Chondrocyte (in vitro differentiated cells): ENCODE measurements around the gene EMD. TPM values are rescaled to one million over a fixed set of nuclear protein-coding genes. Genes with fewer than 3 reads are reported as not detected.

ENCODE experiments used
- DNase-seq: peaks from one replicate; pipeline ENCODE4 v3.0.0; 2021; ENCODE audit warnings: mixed read lengths, low spot score
- H3K27ac Mint-ChIP-seq: one replicate; pipeline ENCODE4 v1.8.0; 2021; ENCODE audit warnings: mild to moderate bottlenecking, moderate library complexity, mixed read lengths; ENCODE audit not compliant: unreplicated experiment
- H3K27me3 Mint-ChIP-seq: 2 replicates; pipeline ENCODE4 v1.8.0; 2021; ENCODE audit warnings: low read depth, mixed read lengths
- H3K36me3 Mint-ChIP-seq: 2 replicates; pipeline ENCODE4 v1.8.0; 2021; ENCODE audit warnings: low read depth, mixed read lengths
- H3K4me1 Mint-ChIP-seq: 2 replicates; pipeline ENCODE4 v1.8.0; 2021; ENCODE audit warnings: low read depth, mild to moderate bottlenecking, mixed read lengths
- H3K4me3 Mint-ChIP-seq: one replicate; pipeline ENCODE4 v1.8.0; 2021; ENCODE audit warnings: mild to moderate bottlenecking, moderate library complexity, mixed read lengths; ENCODE audit not compliant: unreplicated experiment
- H3K9me3 Mint-ChIP-seq: 2 replicates; pipeline ENCODE4 v1.8.0; 2021; ENCODE audit warnings: low read depth, mixed read lengths
- total RNA-seq: library from RNA; stranded (reverse); gene quantifications from 3 replicates; pipeline ENCODE4 v1.2.1, GENCODE V29; 2021
- TF ChIP-seq, protein P1 (sequence below): fragments of 200-600 bp; sonication (generic); IDR thresholded peaks from 2 replicates; pipeline ENCODE4 v1.5.0; 2021; ENCODE audit warnings: antibody characterized with exemption, mild to moderate bottlenecking, moderate library complexity

EMD gene
- total RNA-seq, 1 donor from 2014 or later = 81.1 TPM

DNA sequence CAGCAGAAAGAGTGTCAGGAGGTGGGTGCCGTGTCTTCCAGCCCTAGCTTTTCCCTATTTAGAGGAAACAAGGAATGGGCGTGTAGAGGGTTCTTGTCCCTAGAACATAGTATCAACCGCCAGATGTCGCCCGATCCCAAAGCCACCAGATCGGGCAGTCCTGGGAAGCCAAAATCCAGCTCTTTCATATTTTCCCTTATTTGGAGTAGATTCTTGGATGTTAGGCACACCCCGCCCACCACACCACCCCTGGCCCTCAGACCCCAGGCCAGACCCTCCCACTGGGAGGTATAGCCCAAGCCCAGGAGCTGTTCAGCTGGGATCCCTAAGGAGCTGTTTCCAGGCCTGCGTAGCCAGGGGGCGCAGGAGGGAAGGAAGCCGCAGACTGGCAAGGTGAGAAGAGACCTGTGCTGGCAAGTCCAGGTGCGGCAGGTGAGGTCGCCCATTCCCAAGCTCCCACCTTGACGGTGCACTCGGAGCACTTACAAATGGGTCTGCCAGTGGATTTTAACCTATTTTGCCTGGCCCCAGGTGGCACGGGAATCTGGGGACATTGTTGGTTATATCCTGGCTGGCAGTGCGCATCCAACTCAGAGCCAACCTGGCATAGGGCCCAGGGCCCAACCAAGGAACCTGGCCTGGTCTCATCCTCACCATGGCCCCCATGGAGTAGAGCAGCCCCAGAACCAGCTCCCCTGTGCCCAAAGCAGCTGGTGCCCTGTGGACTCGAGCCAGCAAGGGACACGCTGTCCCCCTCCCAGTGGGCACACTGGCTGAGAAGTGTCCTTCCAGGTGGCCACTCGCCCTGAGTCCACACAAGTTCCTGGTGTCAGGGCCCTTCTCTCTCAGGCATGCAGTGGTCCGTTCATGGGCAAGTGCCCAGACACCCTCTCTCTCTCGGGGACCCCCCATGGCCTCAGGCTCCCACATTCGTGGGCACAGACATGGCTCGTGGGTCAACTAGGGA lies 5.5 kb upstream of the EMD start:
- Mint-ChIP-seq H3K4me1 (peaks cover 23% of the 10 kb centered on the region), H3K9me3 (no peaks in the 10 kb centered on the region), H3K27ac (peak overlapping the region; percentile 82), H3K36me3 (peaks cover 7% of the 10 kb centered on the region), H3K4me3 (peak overlapping the region; percentile 81), H3K27me3 (no peaks in the 10 kb centered on the region)
- TF ChIP-seq, protein P1, sequence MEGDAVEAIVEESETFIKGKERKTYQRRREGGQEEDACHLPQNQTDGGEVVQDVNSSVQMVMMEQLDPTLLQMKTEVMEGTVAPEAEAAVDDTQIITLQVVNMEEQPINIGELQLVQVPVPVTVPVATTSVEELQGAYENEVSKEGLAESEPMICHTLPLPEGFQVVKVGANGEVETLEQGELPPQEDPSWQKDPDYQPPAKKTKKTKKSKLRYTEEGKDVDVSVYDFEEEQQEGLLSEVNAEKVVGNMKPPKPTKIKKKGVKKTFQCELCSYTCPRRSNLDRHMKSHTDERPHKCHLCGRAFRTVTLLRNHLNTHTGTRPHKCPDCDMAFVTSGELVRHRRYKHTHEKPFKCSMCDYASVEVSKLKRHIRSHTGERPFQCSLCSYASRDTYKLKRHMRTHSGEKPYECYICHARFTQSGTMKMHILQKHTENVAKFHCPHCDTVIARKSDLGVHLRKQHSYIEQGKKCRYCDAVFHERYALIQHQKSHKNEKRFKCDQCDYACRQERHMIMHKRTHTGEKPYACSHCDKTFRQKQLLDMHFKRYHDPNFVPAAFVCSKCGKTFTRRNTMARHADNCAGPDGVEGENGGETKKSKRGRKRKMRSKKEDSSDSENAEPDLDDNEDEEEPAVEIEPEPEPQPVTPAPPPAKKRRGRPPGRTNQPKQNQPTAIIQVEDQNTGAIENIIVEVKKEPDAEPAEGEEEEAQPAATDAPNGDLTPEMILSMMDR = peak; percentile 84
- no peak for DNase-seq

DNA sequence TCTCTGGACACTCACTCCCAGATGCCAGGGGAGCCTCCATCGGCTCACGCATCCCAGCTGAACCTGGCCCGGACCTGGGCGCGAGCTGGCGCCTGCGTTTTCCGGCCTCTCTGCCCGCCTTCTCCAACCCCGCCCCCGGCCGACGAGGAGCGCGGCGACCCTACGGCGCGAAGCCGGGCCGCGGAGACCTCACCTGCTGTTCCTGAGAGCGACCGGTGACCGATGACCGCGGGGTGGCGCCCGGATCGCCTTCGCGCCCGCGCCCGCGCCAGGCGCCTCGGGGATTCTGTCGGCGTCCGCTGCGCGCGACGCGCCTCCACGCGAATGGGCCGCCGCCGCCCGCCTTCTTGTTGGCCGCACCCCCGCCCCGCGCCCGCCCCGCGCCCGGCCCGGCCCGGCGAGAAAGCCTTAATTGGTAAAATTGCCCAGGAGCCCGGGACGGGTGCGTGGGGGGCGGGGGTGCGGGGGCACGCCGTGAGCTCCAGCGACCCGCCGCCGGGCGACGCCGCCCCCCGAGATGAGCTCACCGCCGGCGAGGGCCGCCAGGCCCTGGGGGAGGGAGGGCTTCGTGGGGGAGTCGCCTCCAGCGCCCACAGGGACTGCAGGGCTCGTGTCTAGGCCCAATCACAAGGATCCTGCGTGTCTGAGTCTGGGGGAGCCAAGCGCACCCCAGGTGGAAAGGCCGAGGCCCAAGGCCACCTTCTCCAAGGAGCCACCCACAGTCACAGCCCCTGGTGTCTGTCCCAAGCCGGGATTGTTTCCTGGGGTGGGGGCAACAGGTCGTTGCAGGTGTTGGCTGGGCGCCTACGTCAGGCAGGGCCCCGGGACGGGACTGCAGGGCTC lies 4.6 kb upstream of the EMD start, which contains the start of gene FLNA:
FLNA (minus strand) TSS at position 322 of the 843 bp plus-strand sequence. CDS start 3,389 bp downstream, outside the sequence.
- DNase-seq = no peak
- Mint-ChIP-seq H3K27ac (peak within 1 kb of the TSS; percentile 82), H3K36me3 (peaks cover 7% of the 10 kb centered on the region)

DNA sequence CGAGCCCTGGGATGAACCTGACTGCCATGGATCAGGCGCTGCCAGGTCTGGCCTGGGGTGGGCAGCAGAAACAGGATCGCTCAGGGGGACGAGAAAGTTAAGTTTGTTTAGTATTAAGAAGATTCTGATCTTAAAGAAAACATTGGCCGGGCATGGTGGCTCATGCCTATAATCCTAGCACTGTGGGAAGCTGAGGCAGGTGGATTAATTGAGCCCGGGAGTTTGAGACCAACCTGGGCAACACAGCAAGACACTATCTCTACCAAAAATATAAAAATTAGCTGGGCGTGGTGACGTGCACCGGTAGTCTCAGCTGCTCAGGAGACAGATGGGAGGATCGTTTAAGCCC lies 4.0 kb upstream of the EMD start:
- H3K27ac Mint-ChIP-seq = peak overlapping the region; percentile 69
- H3K4me1 Mint-ChIP-seq = peaks cover 27% of the 10 kb centered on the region
- TF ChIP-seq, protein P1 = no peak
- peak overlapping the region; percentile 62 for H3K4me3 Mint-ChIP-seq
- peaks cover 2% of the 10 kb centered on the region for H3K36me3 Mint-ChIP-seq
- no peaks in the 10 kb centered on the region for H3K27me3 Mint-ChIP-seq
- no peak for DNase-seq
- H3K9me3 Mint-ChIP-seq = no peaks in the 10 kb centered on the region

More for the DNA sequence above, 4.6 kb upstream of the EMD start, which contains the start of gene FLNA:
- H3K4me1 Mint-ChIP-seq = peaks cover 23% of the 10 kb centered on the region
- no peaks in the 10 kb centered on the region for H3K27me3 Mint-ChIP-seq
- peak within 1 kb of the TSS; percentile 81 for H3K4me3 Mint-ChIP-seq
- H3K9me3 Mint-ChIP-seq = no peaks in the 10 kb centered on the region
- TF ChIP-seq, protein P1 = no peak

DNA sequence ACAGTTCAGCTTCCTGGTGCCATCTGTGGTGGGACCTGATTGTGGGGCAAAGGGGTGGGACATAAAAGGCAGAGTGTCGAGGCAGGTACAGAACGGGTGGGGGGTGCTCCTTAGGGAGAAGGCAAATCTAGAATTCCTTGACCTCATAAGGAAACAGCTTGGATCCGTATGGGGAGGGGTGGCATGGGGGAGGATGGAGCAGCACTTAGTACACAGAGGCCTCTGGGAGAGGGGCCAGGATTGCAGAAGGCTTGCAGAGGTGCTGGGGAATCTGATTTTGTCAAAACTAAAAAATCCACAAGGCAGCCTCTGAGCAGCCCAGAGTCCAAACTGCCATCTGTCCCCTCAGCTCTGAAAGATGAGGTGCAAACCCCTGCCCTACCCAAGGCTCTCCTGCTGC lies 2.3 kb upstream of the EMD start:
- no peak overlapping the region for H3K4me3 Mint-ChIP-seq
- peaks cover 36% of the 10 kb centered on the region for H3K4me1 Mint-ChIP-seq
- no peak for DNase-seq
- H3K27me3 Mint-ChIP-seq = no peaks in the 10 kb centered on the region
- peak overlapping the region; percentile 92 for H3K27ac Mint-ChIP-seq
- H3K36me3 Mint-ChIP-seq = peaks cover 2% of the 10 kb centered on the region
- H3K9me3 Mint-ChIP-seq = no peaks in the 10 kb centered on the region
- TF ChIP-seq, protein P1 = no peak
